IPS-15b (cell line): ENCODE measurements around the gene AGFG2.

ENCODE experiments used
- H3K27me3 ChIP-seq: one replicate; pipeline ENCODE4 v1.6.1; 2013; ENCODE audit warnings: low read length; ENCODE audit not compliant: control insufficient read depth, insufficient read depth
- H3K36me3 ChIP-seq: one replicate; pipeline ENCODE4 v1.6.1; 2013; ENCODE audit warnings: low read length; ENCODE audit not compliant: control insufficient read depth, insufficient read depth
- H3K4me1 ChIP-seq: one replicate; pipeline ENCODE4 v1.6.1; 2013; ENCODE audit warnings: mild to moderate bottlenecking, low read length; ENCODE audit not compliant: control insufficient read depth, insufficient read depth
- H3K4me3 ChIP-seq: one replicate; pipeline ENCODE4 v1.5.1; 2013; ENCODE audit warnings: low read depth, low read length
- H3K9ac ChIP-seq: one replicate; pipeline ENCODE4 v1.6.1; 2013; ENCODE audit warnings: low read depth, mild to moderate bottlenecking, low read length
- H3K9me3 ChIP-seq: one replicate; pipeline ENCODE4 v1.6.1; 2013; ENCODE audit warnings: mild to moderate bottlenecking, low read length; ENCODE audit not compliant: control insufficient read depth, insufficient read depth

Gene AGFG2

GRCh38 chr7:100602889-100603725 lies 64.1 kb downstream of the AGFG2 start:
- Histone ChIP-seq H3K9me3 (no peaks in the 10 kb centered on the region), H3K4me1 (no peaks in the 10 kb centered on the region), H3K9ac (peak overlapping the region; percentile 65), H3K36me3 (peaks cover 12% of the 10 kb centered on the region), H3K27me3 (peaks cover 2% of the 10 kb centered on the region), H3K4me3 (peak overlapping the region; percentile 87)

GRCh38 chr7:100603726-100604027 lies 64.7 kb downstream of the AGFG2 start:
- Histone ChIP-seq H3K36me3 (peaks cover 12% of the 10 kb centered on the region), H3K27me3 (peaks cover 2% of the 10 kb centered on the region), H3K4me1 (no peaks in the 10 kb centered on the region), H3K4me3 (peak overlapping the region; percentile 87), H3K9ac (peak overlapping the region; percentile 65), H3K9me3 (no peaks in the 10 kb centered on the region)

GRCh38 chr7:100604028-100604975 lies 65.3 kb downstream of the AGFG2 start:
- H3K27me3 ChIP-seq, result peaks cover 2% of the 10 kb centered on the region
- H3K36me3 ChIP-seq, result peaks cover 12% of the 10 kb centered on the region
- H3K4me1 ChIP-seq, result no peaks in the 10 kb centered on the region
- peak overlapping the region; percentile 65 for H3K9ac ChIP-seq
- H3K9me3 ChIP-seq, result no peaks in the 10 kb centered on the region
- peak overlapping the region; percentile 87 for H3K4me3 ChIP-seq

- no peaks in the 10 kb centered on the region for H3K4me1 ChIP-seq
- H3K4me3 ChIP-seq, result peak overlapping the region; percentile 74
- no peaks in the 10 kb centered on the region for H3K9me3 ChIP-seq
- H3K27me3 ChIP-seq, result peaks cover 2% of the 10 kb centered on the region
- H3K9ac ChIP-seq, result no peak overlapping the region
- H3K36me3 ChIP-seq, result peaks cover 9% of the 10 kb centered on the region
Observed at GRCh38 chr7:100604976-100605911, 66.2 kb downstream of the AGFG2 start.

- no peaks in the 10 kb centered on the region for H3K9me3 ChIP-seq
- no peak overlapping the region for H3K9ac ChIP-seq
- no peaks in the 10 kb centered on the region for H3K4me1 ChIP-seq
- H3K4me3 ChIP-seq, result peak overlapping the region; percentile 74
- peaks cover 5% of the 10 kb centered on the region for H3K36me3 ChIP-seq
- peaks cover 2% of the 10 kb centered on the region for H3K27me3 ChIP-seq
Observed at GRCh38 chr7:100606313-100606712, 67.3 kb downstream of the AGFG2 start.

GRCh38 chr7:100607111-100607510 lies 68.1 kb downstream of the AGFG2 start:
- H3K27me3 ChIP-seq, result peaks cover 2% of the 10 kb centered on the region
- H3K36me3 ChIP-seq, result peaks cover 5% of the 10 kb centered on the region
- no peak overlapping the region for H3K4me3 ChIP-seq
- H3K9ac ChIP-seq, result no peak overlapping the region
- H3K4me1 ChIP-seq, result no peaks in the 10 kb centered on the region
- no peaks in the 10 kb centered on the region for H3K9me3 ChIP-seq

GRCh38 chr7:100609958-100610357 lies 71.0 kb downstream of the AGFG2 start:
- Histone ChIP-seq H3K27me3 (peaks cover 4% of the 10 kb centered on the region), H3K4me1 (no peaks in the 10 kb centered on the region), H3K4me3 (no peak overlapping the region), H3K9ac (no peak overlapping the region), H3K36me3 (peaks cover 5% of the 10 kb centered on the region), H3K9me3 (no peaks in the 10 kb centered on the region)

GRCh38 chr7:100611983-100612729 lies 73.2 kb downstream of the AGFG2 start, which contains the start of gene MOSPD3:
TSS of gene MOSPD3 (plus strand) at chr7:100612540. CDS start at chr7:100612792, 252 bp downstream.
- Histone ChIP-seq H3K27me3 (peaks cover 2% of the 10 kb centered on the region), H3K9ac (peak within 1 kb of the TSS; percentile 70), H3K4me3 (peak within 1 kb of the TSS; percentile 87), H3K9me3 (no peaks in the 10 kb centered on the region), H3K36me3 (peaks cover 5% of the 10 kb centered on the region), H3K4me1 (no peaks in the 10 kb centered on the region)

- peaks cover 2% of the 10 kb centered on the region for H3K27me3 ChIP-seq
- H3K9me3 ChIP-seq, result no peaks in the 10 kb centered on the region
- H3K4me3 ChIP-seq, result peak overlapping the region; percentile 87
- no peak overlapping the region for H3K9ac ChIP-seq
- no peaks in the 10 kb centered on the region for H3K4me1 ChIP-seq
- no peaks in the 10 kb centered on the region for H3K36me3 ChIP-seq
Observed at GRCh38 chr7:100612730-100613390, 73.9 kb downstream of the AGFG2 start.

- Histone ChIP-seq H3K4me3 (peak overlapping the region; percentile 87), H3K27me3 (peaks cover 2% of the 10 kb centered on the region), H3K9me3 (no peaks in the 10 kb centered on the region), H3K36me3 (no peaks in the 10 kb centered on the region), H3K4me1 (no peaks in the 10 kb centered on the region), H3K9ac (no peak overlapping the region)
Observed at GRCh38 chr7:100613412-100614175, 74.6 kb downstream of the AGFG2 start.
